ENCODE results near the gene CLEC4M. TPM values are rescaled to one million over a fixed set of nuclear protein-coding genes. Genes with fewer than 3 reads are reported as not detected.

CLEC4M gene
- total RNA-seq, 1 experiment from 2014 or later, result not detected

DNA sequence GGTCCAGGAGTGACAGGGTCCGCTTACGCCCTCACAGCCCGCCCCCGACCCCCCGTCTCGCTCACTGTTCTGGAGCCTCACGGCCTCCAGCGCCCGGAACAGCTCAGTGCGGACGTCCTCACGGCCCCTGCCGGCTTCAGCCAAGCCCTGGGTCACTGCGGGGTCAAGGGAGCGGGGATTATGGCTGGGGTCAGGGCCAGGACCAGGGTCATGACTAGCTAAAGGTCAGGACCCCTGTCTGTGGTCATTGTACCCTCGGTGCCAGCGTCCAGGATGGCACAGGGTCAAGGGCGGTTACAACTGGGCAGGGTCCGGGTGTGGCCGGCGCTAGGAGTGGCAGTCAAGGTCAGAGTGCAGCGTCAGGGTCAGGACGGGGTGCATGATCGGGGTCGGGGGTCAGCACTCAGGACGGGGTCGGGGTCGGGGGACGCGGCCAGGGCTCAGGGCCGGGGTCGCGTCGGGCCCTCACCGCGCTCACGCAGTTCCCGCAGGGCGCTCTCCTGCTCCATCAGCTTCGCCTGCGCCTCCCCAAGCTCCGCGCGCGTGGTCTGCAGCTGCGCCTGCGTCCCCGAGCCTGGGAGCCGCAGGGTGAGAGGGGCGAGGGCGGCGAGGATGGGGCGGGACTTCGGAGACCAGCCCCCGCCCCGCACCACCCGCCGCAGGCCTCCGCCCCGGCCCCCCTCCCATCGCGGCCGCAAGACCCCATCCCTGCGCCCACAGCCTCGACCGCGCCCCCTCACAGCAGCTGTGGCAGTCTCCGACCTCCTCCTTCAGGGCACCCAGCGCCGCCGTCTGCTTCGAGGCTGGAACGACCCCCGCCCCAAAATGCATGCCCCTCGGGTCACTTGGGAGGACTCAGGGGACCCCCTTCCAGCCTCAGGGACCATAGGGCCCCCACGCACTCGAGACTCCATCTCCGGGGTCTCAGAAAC lies 32.5 kb upstream of the CLEC4M start:
- POLR2A ChIA-PET (ENCODE audit: unreplicated experiment), result no interaction called here

DNA sequence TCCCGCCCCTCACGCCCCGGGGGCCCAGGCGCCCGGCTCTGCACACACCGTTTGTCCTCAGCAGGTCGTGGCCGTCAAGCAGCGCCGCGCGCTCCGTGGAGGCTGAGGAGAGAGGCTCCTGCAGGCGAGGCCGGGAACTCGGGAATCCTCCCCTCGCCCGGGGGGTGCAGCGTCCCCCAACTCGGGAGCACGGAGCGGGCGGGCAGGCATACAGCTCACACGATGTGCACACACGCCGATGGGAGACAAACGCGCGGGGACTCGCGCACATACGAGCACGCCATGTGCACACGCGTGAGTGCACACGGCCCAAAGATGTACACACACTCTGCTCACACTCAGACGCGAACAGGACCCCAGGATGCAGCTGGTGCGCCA lies 31.8 kb upstream of the CLEC4M start:
- Histone ChIP-seq H2AFZ (ENCODE audit: low read length) (no peak overlapping the region), H3K79me2 (ENCODE audit: low read length) (no peaks in the 10 kb centered on the region), H3F3A (ENCODE audit: low read length, unreplicated experiment) (no peaks in the 10 kb centered on the region), H3K4me2 (ENCODE audit: low read length) (no peak overlapping the region), H3K4me1 (ENCODE audit: insufficient read depth, low read length) (no peaks in the 10 kb centered on the region), H3K9ac (ENCODE audit: low read length) (no peak overlapping the region), H3K4me3 (ENCODE audit: low read length) (no peak overlapping the region), H4K20me1 (ENCODE audit: low read length) (no peaks in the 10 kb centered on the region), H3K9me2 (replicated peaks; ENCODE audit: low read length) (no peaks in the 10 kb centered on the region), H3K27ac (ENCODE audit: low read length) (no peak overlapping the region), H3K36me3 (ENCODE audit: low read depth, low read length) (no peaks in the 10 kb centered on the region), H3K9me3 (ENCODE audit: low read length) (no peaks in the 10 kb centered on the region), H3K27me3 (ENCODE audit: low read length) (peaks cover 60% of the 10 kb centered on the region)
- no TSS peak for BruUV-seq (replicated peaks)
- ChIA-PET POLR2A (ENCODE audit: unreplicated experiment) (no interaction called here), CTCF (no interaction called here)
- no peak for DNase-seq
- intact Hi-C loops (cut with micrococcal nuclease), result no loop called here
- TF ChIP-seq, protein P1, sequence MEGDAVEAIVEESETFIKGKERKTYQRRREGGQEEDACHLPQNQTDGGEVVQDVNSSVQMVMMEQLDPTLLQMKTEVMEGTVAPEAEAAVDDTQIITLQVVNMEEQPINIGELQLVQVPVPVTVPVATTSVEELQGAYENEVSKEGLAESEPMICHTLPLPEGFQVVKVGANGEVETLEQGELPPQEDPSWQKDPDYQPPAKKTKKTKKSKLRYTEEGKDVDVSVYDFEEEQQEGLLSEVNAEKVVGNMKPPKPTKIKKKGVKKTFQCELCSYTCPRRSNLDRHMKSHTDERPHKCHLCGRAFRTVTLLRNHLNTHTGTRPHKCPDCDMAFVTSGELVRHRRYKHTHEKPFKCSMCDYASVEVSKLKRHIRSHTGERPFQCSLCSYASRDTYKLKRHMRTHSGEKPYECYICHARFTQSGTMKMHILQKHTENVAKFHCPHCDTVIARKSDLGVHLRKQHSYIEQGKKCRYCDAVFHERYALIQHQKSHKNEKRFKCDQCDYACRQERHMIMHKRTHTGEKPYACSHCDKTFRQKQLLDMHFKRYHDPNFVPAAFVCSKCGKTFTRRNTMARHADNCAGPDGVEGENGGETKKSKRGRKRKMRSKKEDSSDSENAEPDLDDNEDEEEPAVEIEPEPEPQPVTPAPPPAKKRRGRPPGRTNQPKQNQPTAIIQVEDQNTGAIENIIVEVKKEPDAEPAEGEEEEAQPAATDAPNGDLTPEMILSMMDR (conservative IDR thresholded peaks at IDR 0.05; ENCODE audit: low read depth, low read length), result no peak
- no peak for ATAC-seq

More for the DNA sequence above, 32.5 kb upstream of the CLEC4M start:
- no peaks in the 10 kb centered on the region for H3K79me2 ChIP-seq (ENCODE audit: low read length)
- no peak for TF ChIP-seq EZH2phosphoT487 (IDR thresholded peaks at IDR 0.05; ENCODE audit: borderline replicate concordance, low read length)
- no peak for TF ChIP-seq EZH2 (IDR thresholded peaks at IDR 0.05; ENCODE audit: low read length, unreplicated experiment)
- TF ChIP-seq, protein P1 (conservative IDR thresholded peaks at IDR 0.05; ENCODE audit: low read depth, low read length), result no peak
- no peak overlapping the region for H3K27ac ChIP-seq (ENCODE audit: low read length)
- H3K4me1 ChIP-seq (ENCODE audit: insufficient read depth, low read length), result no peaks in the 10 kb centered on the region
- intact Hi-C loops (cut with micrococcal nuclease), result no loop called here
- H2AFZ ChIP-seq (ENCODE audit: low read length), result no peak overlapping the region
- CTCF ChIA-PET, result no interaction called here
- H4K20me1 ChIP-seq (ENCODE audit: low read length), result no peaks in the 10 kb centered on the region
- H3K4me3 ChIP-seq (ENCODE audit: low read length), result no peak overlapping the region
- DNase-seq, result no peak
- no peaks in the 10 kb centered on the region for H3K36me3 ChIP-seq (ENCODE audit: low read depth, low read length)
- H3K9ac ChIP-seq (ENCODE audit: low read length), result no peak overlapping the region
- no peak overlapping the region for H3K4me2 ChIP-seq (ENCODE audit: low read length)
- peaks cover 60% of the 10 kb centered on the region for H3K27me3 ChIP-seq (ENCODE audit: low read length)
- H3K9me3 ChIP-seq (ENCODE audit: low read length), result no peaks in the 10 kb centered on the region
- BruUV-seq (replicated peaks), result no TSS peak
- no peaks in the 10 kb centered on the region for H3F3A ChIP-seq (ENCODE audit: low read length, unreplicated experiment)
- no peaks in the 10 kb centered on the region for H3K9me2 ChIP-seq (replicated peaks; ENCODE audit: low read length)
- no peak for ATAC-seq

DNA sequence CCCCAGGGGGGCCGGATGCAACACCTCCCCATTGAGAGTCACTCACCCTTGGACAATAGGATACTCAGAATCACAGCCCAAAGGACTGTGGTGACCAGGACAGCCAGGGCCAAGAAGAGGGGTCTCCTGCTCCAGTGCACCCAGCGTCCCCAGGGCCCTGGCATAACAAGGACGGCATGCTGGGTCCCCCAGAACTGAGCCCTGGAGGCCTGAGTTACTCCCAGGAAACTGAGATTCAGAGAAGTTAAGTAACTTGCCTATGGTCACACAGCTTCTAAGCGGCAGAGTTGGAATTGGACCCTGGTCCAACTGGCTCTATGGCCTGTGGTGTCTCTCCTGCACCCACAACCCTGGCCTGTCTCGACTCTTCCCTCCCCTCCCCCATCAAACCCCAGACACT lies 31.4 kb upstream of the CLEC4M start:
- DNase-seq (no peak), ATAC-seq (no peak)
- no peaks in the 10 kb centered on the region for H3K9me3 ChIP-seq (ENCODE audit: low read length)
- H3K9me2 ChIP-seq (replicated peaks; ENCODE audit: low read length), result no peaks in the 10 kb centered on the region
- no peaks in the 10 kb centered on the region for H3F3A ChIP-seq (ENCODE audit: low read length, unreplicated experiment)
- intact Hi-C loops (cut with micrococcal nuclease), result no loop called here
- TF ChIP-seq EZH2phosphoT487 (IDR thresholded peaks at IDR 0.05; ENCODE audit: borderline replicate concordance, low read length) (no peak), EZH2 (IDR thresholded peaks at IDR 0.05; ENCODE audit: low read length, unreplicated experiment) (no peak)
- TF ChIP-seq, protein P1 (conservative IDR thresholded peaks at IDR 0.05; ENCODE audit: low read depth, low read length), result no peak
- no peak overlapping the region for H2AFZ ChIP-seq (ENCODE audit: low read length)
- no peak overlapping the region for H3K9ac ChIP-seq (ENCODE audit: low read length)
- no peaks in the 10 kb centered on the region for H3K4me1 ChIP-seq (ENCODE audit: insufficient read depth, low read length)
- POLR2A ChIA-PET (ENCODE audit: unreplicated experiment), result no interaction called here
- H3K79me2 ChIP-seq (ENCODE audit: low read length), result no peaks in the 10 kb centered on the region
- H3K36me3 ChIP-seq (ENCODE audit: low read depth, low read length), result no peaks in the 10 kb centered on the region
- no peak overlapping the region for H3K4me2 ChIP-seq (ENCODE audit: low read length)
- no peaks in the 10 kb centered on the region for H4K20me1 ChIP-seq (ENCODE audit: low read length)
- no peak overlapping the region for H3K4me3 ChIP-seq (ENCODE audit: low read length)
- peaks cover 57% of the 10 kb centered on the region for H3K27me3 ChIP-seq (ENCODE audit: low read length)
- H3K27ac ChIP-seq (ENCODE audit: low read length), result no peak overlapping the region
- CTCF ChIA-PET, result no interaction called here
- BruUV-seq (replicated peaks), result no TSS peak

Measured in PC-3 (cell line).